NCI-H748 treated with DMSO at 0.1 percent for 48 hours (cell line): Measurements from ENCODE around the gene ADGRE2.
A peak's percentile ranks its signal among the peaks of the same experiment; 100 is the strongest.
"Not testable (repeated sequence)": the region's sequence is repeated elsewhere in the genome, so short reads cannot be mapped to it uniquely, and the experiment has no call there.

ENCODE experiments used
- DNase-seq: peaks from one replicate; lab custom pipeline; 2025; lab: John Stamatoyannopoulos, UW

ADGRE2 gene

DNA sequence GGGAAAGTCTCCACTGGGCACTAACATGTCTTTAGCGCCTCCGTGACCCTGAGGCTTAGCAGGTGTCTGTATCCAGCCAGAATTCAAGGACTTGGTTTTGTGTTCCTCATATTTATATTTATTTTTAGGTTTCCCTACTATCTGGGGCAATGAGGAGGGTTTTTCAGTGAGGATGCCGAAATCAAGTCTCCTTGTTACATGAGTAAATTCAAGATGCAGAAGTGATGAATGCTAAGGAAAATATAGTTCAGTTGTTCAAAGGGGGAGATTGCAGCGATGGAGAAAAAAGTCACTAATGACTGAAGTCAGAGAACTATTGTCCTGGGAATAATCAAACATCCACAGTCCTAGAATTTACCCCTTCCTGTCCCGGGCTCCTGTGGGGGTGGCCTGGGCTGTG is 791 bp upstream of the ADGRE2 start:
- no peak for DNase-seq

DNA sequence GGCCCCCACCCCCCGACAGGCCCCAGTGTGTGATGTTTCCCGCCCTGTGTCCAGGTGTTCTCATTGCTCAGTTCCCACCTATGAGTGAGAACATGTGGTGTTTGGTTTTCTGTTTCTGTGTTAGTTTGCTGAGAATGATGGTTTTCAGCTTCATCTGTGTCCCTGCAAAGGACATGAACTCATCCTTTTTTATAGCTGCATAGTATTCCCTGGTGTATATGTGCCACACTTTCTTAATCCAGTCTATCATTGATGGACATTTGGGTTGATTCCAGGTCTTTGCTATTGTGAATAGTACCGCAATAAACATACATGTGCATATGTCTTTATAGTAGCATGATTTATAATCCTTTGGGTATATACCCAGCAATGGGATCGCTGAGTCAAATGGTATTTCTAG is 715 bp downstream of the ADGRE2 start:
- not testable (repeated sequence) for DNase-seq

GRCh38 chr19:14775869-14776586 is 2.3 kb downstream of the ADGRE2 start:
- DNase-seq, result no peak

DNA sequence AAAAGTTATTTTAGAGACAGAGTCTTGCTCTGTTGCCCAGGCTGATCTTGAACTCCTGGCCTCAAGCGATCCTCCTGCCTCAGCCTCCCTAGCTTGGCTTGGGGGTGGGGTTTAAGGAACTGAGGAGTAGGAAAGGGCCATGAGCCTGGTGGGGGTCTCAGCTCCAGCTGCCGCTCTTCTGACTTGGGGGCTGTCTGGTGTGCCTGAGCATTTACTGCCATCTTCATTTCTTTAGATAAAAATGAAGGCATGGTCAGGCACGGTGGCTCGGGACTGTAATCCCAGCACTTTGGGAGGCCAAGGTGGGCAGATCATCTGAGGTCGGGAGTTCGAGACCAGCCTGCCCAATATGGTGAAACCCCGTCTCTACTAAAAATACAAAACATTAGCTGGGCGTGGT is 3.0 kb downstream of the ADGRE2 start:
- DNase-seq, result not testable (repeated sequence)

- DNase-seq, result no peak
Measured at GRCh38 chr19:14774373-14774772, 4.0 kb downstream of the ADGRE2 start.

DNA sequence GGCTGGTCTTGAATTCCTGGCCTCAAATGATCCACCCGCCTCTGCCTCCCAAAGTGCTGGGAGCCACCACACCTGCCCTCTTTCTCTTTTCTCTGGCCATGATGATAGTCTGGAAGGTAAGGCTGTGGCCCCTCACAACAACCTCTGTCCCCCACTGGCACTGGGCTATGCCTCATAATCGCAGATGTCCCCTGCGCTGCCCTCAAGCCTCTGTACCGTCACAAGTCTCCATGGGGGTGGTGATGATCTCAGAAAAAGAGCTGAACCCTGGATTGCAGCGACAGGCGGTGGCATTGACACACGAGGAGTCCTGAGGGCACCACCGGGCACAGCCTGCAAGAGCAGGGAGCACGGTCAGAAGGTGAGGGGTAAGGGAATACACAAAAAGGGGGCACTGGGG is 4.6 kb downstream of the ADGRE2 start:
- DNase-seq, result not testable (repeated sequence)

DNA sequence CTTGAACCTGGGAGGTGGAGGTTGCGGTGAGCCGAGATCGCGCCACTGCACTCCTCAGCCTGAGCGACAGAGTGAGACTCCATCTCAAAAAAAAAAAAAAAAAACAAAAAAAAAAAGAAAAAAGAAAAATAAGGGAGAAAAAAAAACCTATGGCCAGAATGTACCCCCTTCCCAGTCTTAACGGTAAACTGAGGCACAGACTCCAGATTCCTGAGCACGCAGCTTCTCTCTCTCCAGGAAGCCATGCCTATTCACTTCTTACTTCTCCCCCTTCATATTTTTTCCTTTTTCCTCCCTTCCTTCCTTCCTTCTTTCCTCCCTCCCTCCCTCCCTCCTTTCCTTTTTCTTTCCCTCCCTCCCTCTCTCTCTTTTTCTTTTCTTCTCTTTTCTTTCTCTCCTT is 5.4 kb downstream of the ADGRE2 start:
- DNase-seq, result no peak

DNA sequence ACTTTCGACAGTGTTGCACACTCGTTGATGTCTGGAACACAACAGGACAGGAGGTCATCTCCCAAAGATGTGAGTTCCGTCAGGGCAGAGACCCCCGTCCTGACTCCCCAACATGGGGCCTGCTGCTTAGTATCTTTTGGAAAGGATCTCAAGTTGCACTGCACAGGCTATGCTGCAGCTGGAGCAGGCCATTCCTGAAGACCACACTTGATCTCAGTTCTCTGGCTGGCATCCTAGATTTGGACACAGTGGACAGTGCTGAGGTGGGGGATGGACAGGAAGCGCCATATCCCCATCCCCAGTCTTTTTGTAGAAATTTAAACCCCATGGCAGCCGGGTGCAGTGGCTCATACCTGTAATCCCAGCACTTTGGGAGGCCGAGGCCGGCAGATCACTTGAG is 5.9 kb downstream of the ADGRE2 start:
- DNase-seq, result no peak

GRCh38 chr19:14770944-14771839 is 7.2 kb downstream of the ADGRE2 start:
- no peak for DNase-seq

- DNase-seq, result no peak
Measured at GRCh38 chr19:14770136-14770535, 8.2 kb downstream of the ADGRE2 start.

DNA sequence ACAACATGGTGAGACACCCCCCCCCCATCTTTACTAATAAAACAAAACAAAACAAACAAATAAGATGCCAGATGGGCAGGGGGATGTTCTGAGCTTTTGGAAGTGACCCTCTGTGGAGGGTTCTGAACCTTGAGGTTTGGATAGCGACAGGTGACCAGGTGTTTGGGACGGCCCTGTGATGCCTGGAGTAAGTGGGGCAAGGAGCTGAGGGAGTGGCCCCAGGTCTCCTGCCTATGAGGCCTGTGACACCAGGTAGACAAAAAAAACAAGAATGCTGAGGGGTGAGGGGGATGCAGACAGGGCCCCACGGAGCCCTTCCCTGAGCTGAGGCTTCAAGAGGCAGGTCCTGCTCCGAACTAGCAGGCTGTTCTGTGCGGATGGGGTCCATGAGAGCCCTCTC is 9.2 kb downstream of the ADGRE2 start:
- no peak for DNase-seq

DNA sequence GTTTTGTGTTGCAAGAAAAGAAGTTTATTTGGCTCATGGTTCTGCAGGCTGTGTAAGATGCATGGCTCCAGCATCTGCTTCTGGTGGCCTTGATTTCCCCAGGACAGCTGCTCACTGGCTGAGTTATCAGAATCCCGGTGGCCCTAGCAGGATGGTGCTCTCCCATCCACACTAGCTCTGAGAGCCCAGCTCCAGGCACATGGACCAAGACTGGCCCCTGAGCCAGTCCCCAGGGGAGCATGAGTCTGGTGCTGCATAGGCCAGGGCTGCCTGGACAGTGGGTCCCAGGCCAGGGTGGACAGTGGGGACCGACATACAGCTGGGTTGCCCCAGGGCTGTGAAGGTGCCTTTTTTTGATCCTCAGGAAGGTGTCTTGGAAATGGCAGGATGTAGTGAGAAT is 10.4 kb downstream of the ADGRE2 start:
- no peak for DNase-seq

DNA sequence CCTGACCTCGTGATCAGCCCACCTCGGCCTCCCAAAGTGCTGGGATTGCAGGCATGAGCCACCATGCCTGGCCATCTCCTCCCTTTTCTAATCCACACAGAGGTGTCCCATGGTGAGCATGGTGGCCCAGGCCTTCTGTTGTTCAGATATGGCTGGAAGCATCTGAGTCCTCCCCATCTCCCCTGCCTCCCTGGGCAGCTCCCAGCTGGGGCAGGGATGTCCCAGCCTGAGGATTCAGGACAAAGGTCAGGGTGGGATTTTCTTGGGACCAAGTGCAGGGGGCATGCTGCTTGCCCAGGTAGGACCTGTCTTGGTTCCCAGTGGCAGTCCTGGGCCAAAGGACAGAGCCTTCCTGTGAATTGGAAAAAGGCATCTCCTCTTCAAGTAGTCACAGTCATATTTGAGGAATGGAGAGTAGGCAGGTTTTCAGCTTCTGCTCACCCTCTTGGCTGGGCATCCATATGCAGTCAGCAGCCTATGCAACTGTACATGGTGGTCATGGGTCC is 10.8 kb downstream of the ADGRE2 start:
- DNase-seq, result no peak

GRCh38 chr19:14765841-14766240 is 12.5 kb downstream of the ADGRE2 start:
- not testable (repeated sequence) for DNase-seq

- not testable (repeated sequence) for DNase-seq
Measured at GRCh38 chr19:14765403-14765802, 13.0 kb downstream of the ADGRE2 start.

- no peak for DNase-seq
Measured at GRCh38 chr19:14764401-14764800, 14.0 kb downstream of the ADGRE2 start.

DNA sequence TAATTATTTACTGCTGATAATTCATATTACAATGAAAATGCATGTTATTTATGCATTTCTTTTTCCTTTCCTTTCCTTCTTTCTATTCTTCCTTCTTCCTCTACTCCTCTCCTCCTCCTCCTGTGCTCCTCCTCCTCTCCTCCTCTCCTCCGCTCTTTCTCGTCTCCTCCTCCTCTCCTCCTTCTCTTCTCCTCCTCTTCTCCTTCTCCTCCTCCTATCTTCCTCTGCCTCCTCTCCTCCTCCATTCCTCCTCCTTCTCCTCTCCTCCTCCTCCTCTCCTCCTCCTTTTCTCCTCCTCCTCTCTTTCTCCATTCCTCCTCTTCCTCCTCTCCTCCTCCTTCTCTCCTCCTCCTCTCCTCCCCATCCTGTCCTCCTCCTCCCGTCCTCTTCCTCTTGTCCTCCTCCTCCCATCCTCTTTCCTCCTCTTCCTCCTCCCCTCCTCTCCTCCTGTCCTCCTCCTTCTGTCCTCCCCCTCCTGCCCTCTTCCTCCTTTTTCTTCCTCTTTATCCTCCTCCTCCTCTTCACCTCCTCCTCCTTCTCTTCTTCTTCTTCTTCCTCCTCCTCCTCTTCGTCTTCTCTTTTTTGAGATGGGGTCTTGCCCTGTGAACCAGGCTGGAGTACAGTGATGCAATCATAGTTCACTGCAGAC is 14.7 kb downstream of the ADGRE2 start:
- no peak for DNase-seq

DNA sequence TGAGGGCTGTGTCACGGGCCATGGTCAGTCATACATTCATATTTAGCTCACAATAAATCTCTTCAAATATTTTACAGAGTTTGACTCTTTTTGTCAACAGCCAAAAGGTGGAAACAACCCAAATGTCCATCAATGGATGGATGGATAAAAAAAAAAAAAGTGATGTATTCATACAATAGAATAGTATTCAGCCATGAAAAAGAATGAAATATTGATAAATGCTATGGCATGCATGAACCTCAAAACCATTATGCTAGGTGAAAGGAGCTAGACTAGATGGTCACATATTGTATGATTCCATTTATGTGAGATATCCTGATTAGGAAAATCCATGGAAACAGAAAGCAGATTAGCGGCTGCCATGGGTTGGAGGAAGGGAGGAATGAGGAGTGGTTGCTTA is 16.2 kb downstream of the ADGRE2 start:
- DNase-seq, result no peak

GRCh38 chr19:14761607-14762006 is 16.8 kb downstream of the ADGRE2 start:
- DNase-seq, result no peak

DNA sequence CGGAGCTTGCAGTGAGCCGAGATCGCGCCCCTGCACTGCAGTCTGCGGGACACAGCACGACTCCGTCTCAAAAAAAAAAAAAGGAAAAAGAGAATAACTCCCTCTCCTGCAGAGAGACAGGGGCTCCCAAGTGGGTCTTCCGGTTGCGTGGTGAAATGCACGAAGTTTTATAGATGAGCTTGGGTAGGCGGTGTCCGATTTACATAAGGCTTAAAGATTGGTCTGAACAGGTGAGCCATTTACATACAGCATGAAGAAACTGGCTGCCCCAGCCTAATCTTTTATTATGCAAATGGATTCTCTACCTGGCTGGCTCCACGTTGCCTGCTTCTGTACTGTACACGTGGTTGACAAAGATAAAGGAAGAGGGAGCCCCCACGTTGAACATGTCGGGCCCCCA is 19.5 kb downstream of the ADGRE2 start:
- DNase-seq, result peak; percentile 66

GRCh38 chr19:14748601-14749000 is 29.8 kb downstream of the ADGRE2 start:
- DNase-seq, result no peak

DNA sequence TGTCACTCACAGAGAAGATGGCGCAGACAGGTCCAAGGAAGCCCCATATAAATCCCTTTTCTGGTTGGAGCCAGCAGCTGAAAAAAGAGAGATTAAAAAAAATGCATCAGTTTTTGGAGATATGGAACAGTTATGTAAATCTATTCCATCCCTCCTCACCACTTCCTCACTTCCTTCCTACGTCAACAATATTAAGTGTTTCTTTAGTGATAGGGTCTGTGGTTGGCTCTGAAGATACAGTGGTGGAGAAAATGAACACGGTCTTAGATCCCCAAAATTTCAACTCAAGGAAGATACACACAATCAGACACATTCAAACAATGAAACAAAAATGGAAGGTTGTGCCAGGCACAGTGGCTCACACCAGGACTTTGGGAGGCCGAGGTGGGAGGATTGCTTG is 31.5 kb downstream of the ADGRE2 start:
- DNase-seq, result no peak

GRCh38 chr19:14735915-14736314 is 42.4 kb downstream of the ADGRE2 start:
- no peak for DNase-seq
